ENCODE measurements around the gene PADI3. TPM values are rescaled to one million over a fixed set of nuclear protein-coding genes. Genes with fewer than 3 reads are reported as not detected.

Gene PADI3
- polyA plus RNA-seq (2011; rRNA removed) (2.4 and 2.8 TPM in 2 replicates), polyA plus RNA-seq (2017; fragmentation: RNase III; extraction: RNeasy Plus Mini Kit Qiagen cat#74134 plus additional on column Dnase treatment) (0.99 to 1.5 TPM (median 1.4 TPM) in 3 replicates), polyA minus RNA-seq (2011; rRNA and poly(A)+ RNA removed) (3.8 and 4.4 TPM in 2 replicates)
- polyA plus RNA-seq (2012; cell fraction: cytosol; rRNA removed): 1.4 and 1.6 TPM in 2 replicates
- polyA plus RNA-seq (2012; cell fraction: nucleus; rRNA removed): 6.7 and 7.0 TPM in 2 replicates

GRCh38 chr1:17248781-17249180 is at the start of gene PADI3:
TSS of gene PADI3 (plus strand) at chr1:17249098. CDS start at chr1:17249138, 40 bp downstream.
- Histone ChIP-seq H3K4me3 (no peak within 1 kb of the TSS), H3K27ac (peak within 1 kb of the TSS; percentile 92 to 97), H3K4me2 (peak within 1 kb of the TSS; percentile 86), H3K9me3 (no peaks in the 10 kb centered on the region), H3K4me1 (peaks cover 33% of the 10 kb centered on the region)
- DNase-seq (ENCODE audit: low read depth in 1 of 2, low spot score in 1 of 2) (no peak), ATAC-seq (peak in 1 of 2 experiments; percentile 62; a peak in 3 of 6 replicates), FAIRE-seq (no peak)
- CTCF ChIA-PET: interaction anchor here (2.0 to 10.2 kb wide), 4 partner anchors 9 to 123 kb away, joined by 10 to 104 read pairs (median 20); no protein-coding TSS in a partner anchor
- 82% methylated on average over 5 of the region's 9 CpGs for WGBS (ENCODE audit: missing lambda C conversion rate)
- POLR2A ChIA-PET: interaction anchor here (1.1 kb wide), 1 partner anchor 120 kb away, joined by 3 read pairs; no protein-coding TSS in a partner anchor
- no peak for TF ChIP-seq FOSB (CRISPR knock-in tag; IDR thresholded peaks at IDR 0.05)
- TF ChIP-seq JUN (IDR thresholded peaks at IDR 0.05): no peak
- no peak for TF ChIP-seq PBX3 (IDR thresholded peaks at IDR 0.05)
- no peak for TF ChIP-seq RARB (CRISPR knock-in tag; IDR thresholded peaks at IDR 0.05)

- WGBS (ENCODE audit: missing lambda C conversion rate): 69% methylated on average over 9 of the region's 9 CpGs
- Histone ChIP-seq H3K27ac (peak overlapping the region; percentile 11 to 93; a peak in 4 of 6 replicates), H3K4me3 (no peak overlapping the region), H3K4me1 (peaks cover 32% of the 10 kb centered on the region), H3K9me3 (no peaks in the 10 kb centered on the region), H3K4me2 (no peak overlapping the region; the same call in 2 of the 3 replicates)
- FAIRE-seq (no peak), ATAC-seq (no peak), DNase-seq (ENCODE audit: low read depth in 1 of 2, low spot score in 1 of 2) (no peak)
- ChIA-PET CTCF (interaction anchor here (0.6 to 2.2 kb wide), 3 partner anchors 14 to 74 kb away, joined by 3 to 11 read pairs (median 4); no protein-coding TSS in a partner anchor), POLR2A (no interaction called here)
- TF ChIP-seq FOSB (CRISPR knock-in tag; IDR thresholded peaks at IDR 0.05) (no peak), MAX (IDR thresholded peaks at IDR 0.05) (0 out of 2 replicates have a peak, but pooled peaks have one; percentile 1)
Measured at GRCh38 chr1:17199267-17200044, 49.4 kb upstream of the PADI3 start.

GRCh38 chr1:17200246-17200645 is 48.7 kb upstream of the PADI3 start:
- POLR2A ChIA-PET: no interaction called here
- H3K27ac ChIP-seq: peak overlapping the region; percentile 44 to 93; a peak in 5 of 6 replicates
- H3K4me1 ChIP-seq: peaks cover 32% of the 10 kb centered on the region
- H3K4me2 ChIP-seq: peak overlapping the region; percentile 24; the same call in 2 of the 3 replicates
- no peaks in the 10 kb centered on the region for H3K9me3 ChIP-seq
- CTCF ChIA-PET: interaction anchor here (1.1 to 2.2 kb wide), 2 partner anchors 52 to 75 kb away, joined by 3 to 11 read pairs; no protein-coding TSS in a partner anchor
- FAIRE-seq (no peak), ATAC-seq (no peak), DNase-seq (ENCODE audit: low read depth in 1 of 2, low spot score in 1 of 2) (no peak)
- 94% methylated on average over 8 of the region's 8 CpGs for WGBS (ENCODE audit: missing lambda C conversion rate)
- TF ChIP-seq RARB (CRISPR knock-in tag; IDR thresholded peaks at IDR 0.05) (no peak), USF2 (IDR thresholded peaks at IDR 0.05) (no peak), BCL3 (IDR thresholded peaks at IDR 0.05) (no peak), CHD2 (IDR thresholded peaks at IDR 0.05; ENCODE audit: low read length, partially characterized antibody) (no peak), EHMT2 (IDR thresholded peaks at IDR 0.05; ENCODE audit: low read depth) (no peak), HOXB5 (CRISPR knock-in tag; IDR thresholded peaks at IDR 0.05) (no peak), CTCF (IDR thresholded peaks at IDR 0.05) (no peak), SMC3 (IDR thresholded peaks at IDR 0.05) (no peak), POLR2AphosphoS2 (conservative IDR thresholded peaks at IDR 0.05; ENCODE audit: low read length) (no peak), GATA3 (IDR thresholded peaks at IDR 0.05; ENCODE audit: borderline replicate concordance) (no peak), JUN (IDR thresholded peaks at IDR 0.05) (no peak), EHF (CRISPR knock-in tag; IDR thresholded peaks at IDR 0.05) (no peak), FOSB (CRISPR knock-in tag; IDR thresholded peaks at IDR 0.05) (no peak), HEYL (CRISPR knock-in tag; IDR thresholded peaks at IDR 0.05) (no peak), ESRRA (IDR thresholded peaks at IDR 0.05; ENCODE audit: borderline replicate concordance, low read length) (no peak)
- no peak overlapping the region for H3K4me3 ChIP-seq

Measured in A549 (cell line).